Spleen (tissue), 7 donors: ENCODE results near the gene RASA3.

Experiments used
- POLR2A ChIP-seq, 3 donors: fragments of 450-650 bp; IDR thresholded peaks; one replicate each; pipeline ENCODE4 v1.5.1; 2017; ENCODE audit warnings: antibody characterized with exemption in 3 of 3, mild to moderate bottlenecking in 1 of 3
- TF ChIP-seq, protein P1 (sequence below), 11 experiments: fragments of 200-600 bp in 7 of 11; fragments of 450-650 bp in 4 of 11; sonication (generic) in 4 of 11; IDR thresholded peaks in 8 of 11; conservative IDR thresholded peaks in 3 of 11; 1 replicate in 7 of 11; 2 replicates in 4 of 11; pipeline versions ENCODE4 v1.4.0 to v1.8.0; 2016 to 2021; ENCODE audit warnings: antibody characterized with exemption in 11 of 11, inconsistent platforms in 4 of 11, mild to moderate bottlenecking in 1 of 11
- donor health status: DM: no; HTN: no; CAD: no; lungs with moderate emphysema.
- donor health status: DM: no; HTN: no; CAD: no.
- donor health status: DM: no; HTN: no; CAD: no.

- TF ChIP-seq, protein P1, sequence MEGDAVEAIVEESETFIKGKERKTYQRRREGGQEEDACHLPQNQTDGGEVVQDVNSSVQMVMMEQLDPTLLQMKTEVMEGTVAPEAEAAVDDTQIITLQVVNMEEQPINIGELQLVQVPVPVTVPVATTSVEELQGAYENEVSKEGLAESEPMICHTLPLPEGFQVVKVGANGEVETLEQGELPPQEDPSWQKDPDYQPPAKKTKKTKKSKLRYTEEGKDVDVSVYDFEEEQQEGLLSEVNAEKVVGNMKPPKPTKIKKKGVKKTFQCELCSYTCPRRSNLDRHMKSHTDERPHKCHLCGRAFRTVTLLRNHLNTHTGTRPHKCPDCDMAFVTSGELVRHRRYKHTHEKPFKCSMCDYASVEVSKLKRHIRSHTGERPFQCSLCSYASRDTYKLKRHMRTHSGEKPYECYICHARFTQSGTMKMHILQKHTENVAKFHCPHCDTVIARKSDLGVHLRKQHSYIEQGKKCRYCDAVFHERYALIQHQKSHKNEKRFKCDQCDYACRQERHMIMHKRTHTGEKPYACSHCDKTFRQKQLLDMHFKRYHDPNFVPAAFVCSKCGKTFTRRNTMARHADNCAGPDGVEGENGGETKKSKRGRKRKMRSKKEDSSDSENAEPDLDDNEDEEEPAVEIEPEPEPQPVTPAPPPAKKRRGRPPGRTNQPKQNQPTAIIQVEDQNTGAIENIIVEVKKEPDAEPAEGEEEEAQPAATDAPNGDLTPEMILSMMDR (IDR thresholded peaks at IDR 0.05 in 8 of 11, conservative IDR thresholded peaks at IDR 0.05 in 3 of 11) = no peak
- no peak for TF ChIP-seq POLR2A (IDR thresholded peaks at IDR 0.05)
These were observed 155.4 kb downstream of the RASA3 start for GRCh38 chr13:113976711-113977684.
